Smooth muscle cell (in vitro differentiated cells): ENCODE data around the gene PRPF19. TPM values are rescaled to one million over a fixed set of nuclear protein-coding genes. Genes with fewer than 3 reads are reported as not detected.

Source experiments
- DNase-seq: peaks from one replicate; lab custom pipeline; 2025; ENCODE audit not compliant: unreplicated experiment; lab: John Stamatoyannopoulos, UW
- H2AFZ ChIP-seq: fragments of 200-600 bp; sonication (generic); 2 replicates; pipeline ENCODE4 v1.6.0; 2016; ENCODE audit warnings: antibody characterized with exemption, low read depth, mild to moderate bottlenecking
- H3F3A ChIP-seq: fragments of 200-600 bp; sonication (generic); 2 replicates; pipeline ENCODE4 v1.6.0; 2017; ENCODE audit warnings: antibody characterized with exemption, low read depth
- H3K27ac ChIP-seq: fragments of 200-600 bp; sonication (generic); 2 replicates; pipeline ENCODE4 v1.5.1; 2016; ENCODE audit warnings: low read depth, mild to moderate bottlenecking
- H3K27me3 ChIP-seq: fragments of 200-600 bp; sonication (generic); 2 replicates; pipeline ENCODE4 v1.6.1; 2016; ENCODE audit warnings: low read depth, mild to moderate bottlenecking
- H3K36me3 ChIP-seq: fragments of 200-600 bp; sonication (generic); 2 replicates; pipeline ENCODE4 v1.5.1; 2016; ENCODE audit warnings: low read depth
- H3K4me1 ChIP-seq: fragments of 200-600 bp; sonication (generic); 2 replicates; pipeline ENCODE4 v1.5.1; 2016; ENCODE audit warnings: low read depth
- H3K4me2 ChIP-seq: fragments of 200-600 bp; sonication (generic); 2 replicates; pipeline ENCODE4 v1.6.0; 2016; ENCODE audit warnings: mild to moderate bottlenecking
- H3K4me3 ChIP-seq: fragments of 200-600 bp; sonication (generic); 2 replicates; pipeline ENCODE4 v1.5.1; 2016; ENCODE audit warnings: mild to moderate bottlenecking
- H3K79me2 ChIP-seq: fragments of 200-600 bp; sonication (generic); 2 replicates; pipeline ENCODE4 v1.6.0; 2016; ENCODE audit warnings: low read depth, mild to moderate bottlenecking
- H3K9ac ChIP-seq: fragments of 200-600 bp; sonication (generic); 2 replicates; pipeline ENCODE4 v1.6.0; 2016; ENCODE audit warnings: low read depth
- H3K9me3 ChIP-seq: fragments of 200-600 bp; sonication (generic); replicated peaks from 2 replicates; pipeline ENCODE4 v1.5.1; 2016; ENCODE audit warnings: low read depth
- H4K20me1 ChIP-seq: fragments of 200-600 bp; sonication (generic); 2 replicates; pipeline ENCODE4 v1.6.0; 2016; ENCODE audit warnings: low read depth
- CTCF ChIP-seq: fragments of 200-600 bp; sonication (generic); IDR thresholded peaks from 2 replicates; pipeline ENCODE4 v1.5.1; 2017; ENCODE audit warnings: borderline replicate concordance, mild to moderate bottlenecking, antibody characterized with exemption; ENCODE audit not compliant: insufficient read depth, poor library complexity, severe bottlenecking
- WGBS: methylation state at CpG from one replicate; pipeline ENCODE4 v1.1.7; 2016; ENCODE audit warnings: low lambda C conversion rate; 5-methylcytosine and 5-hydroxymethylcytosine counted together
- polyA plus RNA-seq: library from polyadenylated mRNA; unstranded; fragments of >200 nt; fragmentation: Nextera tagmentation; extraction: Ambion mirVana; gene quantifications from 2 replicates; pipeline ENCODE4 v1.2.1, GENCODE V29; 2016
- total RNA-seq: library from RNA; depleted of rRNA; stranded (reverse); fragments of >200 nt; gene quantifications from 2 replicates; pipeline ENCODE4 v1.2.3, GENCODE V29; 2014

The PRPF19 gene
- total and polyA plus RNA-seq, 2 experiments from 2014 or later, result 10.2 to 33.0 TPM

DNA sequence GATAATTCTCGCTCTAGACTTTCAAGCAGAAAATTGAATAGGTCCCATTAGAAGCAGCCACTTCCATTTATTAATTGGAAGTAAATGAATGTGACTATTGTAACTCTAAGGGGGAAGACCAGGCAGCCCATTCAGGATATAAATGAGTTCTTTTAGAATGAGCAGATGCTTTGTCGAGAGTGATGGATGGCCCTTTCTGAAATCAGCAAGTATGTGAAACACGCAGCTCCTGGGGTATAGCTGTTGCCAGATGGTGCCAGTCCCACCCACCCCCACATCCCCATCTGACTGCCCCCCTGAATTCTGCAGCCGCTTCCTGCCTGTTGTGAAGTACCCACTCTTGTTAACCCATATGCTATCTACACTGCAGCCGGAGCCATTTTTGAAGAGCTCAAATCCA, 41.9 kb upstream of the PRPF19 start:
- WGBS, result 80% methylated on average over 5 of the region's 5 CpGs
- no peak overlapping the region for H3K4me3 ChIP-seq

GRCh38 chr11:60947700-60948099, 41.3 kb upstream of the PRPF19 start:
- no peak overlapping the region for H2AFZ ChIP-seq
- H4K20me1 ChIP-seq, result no peaks in the 10 kb centered on the region
- H3K4me1 ChIP-seq, result peaks cover 6% of the 10 kb centered on the region
- WGBS, result 23% methylated on average over 2 of the region's 2 CpGs
- H3K9ac ChIP-seq, result no peak overlapping the region
- H3K27me3 ChIP-seq, result peaks cover 40% of the 10 kb centered on the region
- H3K4me3 ChIP-seq, result no peak overlapping the region
- H3K9me3 ChIP-seq, result no peaks in the 10 kb centered on the region
- no peak overlapping the region for H3K27ac ChIP-seq
- no peak overlapping the region for H3K4me2 ChIP-seq
- no peak for TF ChIP-seq CTCF
- no peaks in the 10 kb centered on the region for H3F3A ChIP-seq
- no peaks in the 10 kb centered on the region for H3K79me2 ChIP-seq
- no peak for DNase-seq
- H3K36me3 ChIP-seq, result no peaks in the 10 kb centered on the region

More for the DNA sequence above, 41.9 kb upstream of the PRPF19 start:
- Histone ChIP-seq H3F3A (no peaks in the 10 kb centered on the region), H3K79me2 (no peaks in the 10 kb centered on the region), H3K27ac (no peak overlapping the region), H3K4me2 (no peak overlapping the region), H2AFZ (no peak overlapping the region), H3K4me1 (peaks cover 6% of the 10 kb centered on the region), H4K20me1 (no peaks in the 10 kb centered on the region), H3K9me3 (no peaks in the 10 kb centered on the region), H3K9ac (no peak overlapping the region), H3K36me3 (no peaks in the 10 kb centered on the region), H3K27me3 (peaks cover 43% of the 10 kb centered on the region)
- DNase-seq, result no peak
- TF ChIP-seq CTCF, result no peak

DNA sequence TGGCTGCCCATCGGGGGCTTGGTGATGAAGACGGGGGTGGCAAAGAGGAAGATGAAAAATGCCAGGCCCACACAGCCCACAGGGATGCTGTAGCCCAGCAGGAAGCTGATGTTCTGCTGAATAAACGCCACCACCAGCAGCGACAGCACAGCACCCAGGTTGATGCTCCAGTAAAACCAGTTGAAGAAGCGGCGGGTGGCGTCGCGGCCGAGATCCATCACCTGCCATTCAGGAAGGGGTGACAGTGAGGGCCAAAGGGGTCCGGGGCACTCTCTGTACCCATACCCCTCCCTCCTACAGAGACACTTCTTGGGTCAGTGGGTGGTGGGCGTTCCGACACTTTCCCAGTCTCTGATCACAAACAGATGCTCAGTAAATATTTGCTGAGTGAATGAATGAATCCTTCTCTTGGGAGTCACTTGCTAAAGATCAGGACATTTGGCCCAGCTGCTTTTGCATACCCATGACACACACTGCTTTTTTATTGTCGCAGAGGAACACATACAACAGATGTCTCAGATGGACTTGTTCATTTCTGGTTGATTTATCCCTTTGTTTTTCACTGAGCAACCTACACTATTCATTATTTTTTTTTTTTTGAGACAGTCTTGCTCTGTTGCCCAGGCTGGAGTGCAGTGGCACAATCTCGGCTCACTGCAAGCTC, 40.3 kb upstream of the PRPF19 start:
- Histone ChIP-seq H3K27ac (no peak overlapping the region), H3K79me2 (no peaks in the 10 kb centered on the region), H2AFZ (no peak overlapping the region), H3K9ac (no peak overlapping the region), H3K36me3 (no peaks in the 10 kb centered on the region), H3F3A (no peaks in the 10 kb centered on the region), H3K4me3 (no peak overlapping the region), H3K27me3 (peaks cover 30% of the 10 kb centered on the region), H3K4me1 (no peaks in the 10 kb centered on the region), H4K20me1 (no peaks in the 10 kb centered on the region), H3K9me3 (no peaks in the 10 kb centered on the region), H3K4me2 (no peak overlapping the region)
- no peak for DNase-seq
- no peak for TF ChIP-seq CTCF
- WGBS, result 90% methylated on average over 15 of the region's 15 CpGs

DNA sequence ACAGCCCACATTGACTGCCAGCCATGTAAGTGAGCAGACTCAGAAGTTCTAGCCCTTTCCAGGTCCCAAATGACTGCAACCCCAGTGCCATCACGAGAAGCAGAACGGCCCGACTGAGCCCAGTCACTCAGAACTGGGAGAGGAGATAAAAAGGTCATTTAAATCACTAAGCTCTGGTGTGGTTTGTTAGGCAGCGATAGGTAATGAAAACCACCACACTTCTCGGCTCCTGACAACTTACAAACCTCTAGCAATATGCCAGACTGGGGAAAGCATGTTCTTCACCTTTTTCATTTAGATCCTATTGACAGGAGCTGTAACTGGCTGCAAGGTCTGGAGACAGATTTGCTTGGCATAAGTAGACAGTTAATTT, 38.9 kb upstream of the PRPF19 start:
- WGBS, result 82% methylated on average over 5 of the region's 5 CpGs
- Histone ChIP-seq H3F3A (no peaks in the 10 kb centered on the region), H3K4me3 (no peak overlapping the region), H3K27ac (no peak overlapping the region), H3K4me1 (no peaks in the 10 kb centered on the region), H2AFZ (no peak overlapping the region), H3K27me3 (peaks cover 17% of the 10 kb centered on the region), H3K9me3 (no peaks in the 10 kb centered on the region), H3K9ac (no peak overlapping the region), H4K20me1 (no peaks in the 10 kb centered on the region), H3K4me2 (no peak overlapping the region), H3K36me3 (no peaks in the 10 kb centered on the region), H3K79me2 (no peaks in the 10 kb centered on the region)
- no peak for DNase-seq
- TF ChIP-seq CTCF, result no peak
